GM12878 (cell line): ENCODE data around the gene HBZ. TPM values are rescaled to one million over a fixed set of nuclear protein-coding genes. Genes with fewer than 3 reads are reported as not detected.

Experiments used
- ATAC-seq: fragments of 200-7000 bp; cut with Tn5 transposase; 3 replicates; pipeline ENCODE4 v1.9.1; 2020; ENCODE audit warnings: mild to moderate bottlenecking, moderate library complexity
- BruUV-seq: library from RNA; stranded (reverse); fragments of 400-500 nt; replicated peaks from 2 replicates; lab custom pipeline; 2021; lab: Mats Ljungman, UMichigan
- CTCF ChIA-PET: fragments of 300-600 bp; sonication (Branson Sonifier 250); formaldehyde crosslinking; extraction: SDS; loops from one replicate; lab custom pipeline; 2021; ENCODE audit warnings: inconsistent platforms; lab: Yijun Ruan, JAX
- POLR2A ChIA-PET: fragments of 350-600 bp; formaldehyde crosslinking; extraction: SDS; loops from one replicate; lab custom pipeline; 2021; ENCODE audit warnings: inconsistent platforms; lab: Charles Lee
- RAD21 ChIA-PET: fragments of 300-600 bp; sonication (Branson Sonifier 250); formaldehyde crosslinking; loops from one replicate; lab custom pipeline; 2023; ENCODE audit warnings: antibody characterized with exemption; ENCODE audit not compliant: unreplicated experiment; lab: Charles Lee
- SMC1A ChIA-PET: fragments of 300-600 bp; sonication (Branson Sonifier 250); formaldehyde crosslinking; loops from one replicate; lab custom pipeline; 2023; ENCODE audit not compliant: unreplicated experiment, uncharacterized antibody; lab: Charles Lee
- DNase-seq: peaks from one replicate; pipeline ENCODE4 v3.0.0-alpha.2; 2011; ENCODE audit warnings: low read depth, low spot score
- FAIRE-seq: peaks from 3 replicates; lab custom pipeline; 2011; peaks lifted over from hg19 to GRCh38; lab: Jason Lieb, UNC
- H2AFZ ChIP-seq: 2 replicates; pipeline ENCODE4 v1.6.0; 2011; ENCODE audit warnings: low read depth, low read length, control low read depth; ENCODE audit not compliant: control insufficient read depth
- H3K27ac ChIP-seq: 2 replicates; pipeline ENCODE4 v1.5.1; 2011; ENCODE audit warnings: control low read depth; ENCODE audit not compliant: control insufficient read depth, insufficient read depth
- H3K27me3 ChIP-seq, 2 experiments: replicated peaks in 1 of 2; 2 replicates each; pipeline versions ENCODE4 v1.6.0 to v1.6.1; 2011; ENCODE audit warnings: low read length in 1 of 2; ENCODE audit not compliant: control insufficient read depth in 2 of 2, insufficient read depth in 2 of 2
- H3K36me3 ChIP-seq, 2 experiments: 2 replicates each; pipeline ENCODE4 v1.5.1; 2011; ENCODE audit warnings: low read length in 1 of 2; ENCODE audit not compliant: control insufficient read depth in 2 of 2, insufficient read depth in 2 of 2
- H3K4me1 ChIP-seq: 2 replicates; pipeline ENCODE4 v1.6.1; 2011; ENCODE audit warnings: mild to moderate bottlenecking, low read length, moderate library complexity, mixed read lengths; ENCODE audit not compliant: control insufficient read depth, insufficient read depth
- H3K4me2 ChIP-seq: 2 replicates; pipeline ENCODE4 v1.6.0; 2011; ENCODE audit warnings: control low read depth; ENCODE audit not compliant: control insufficient read depth, insufficient read depth
- H3K4me3 ChIP-seq: fragments of 200-600 bp; sonication (generic); 2 replicates; pipeline ENCODE4 v1.5.1; 2016
- H3K79me2 ChIP-seq: 2 replicates; pipeline ENCODE4 v1.6.0; 2011; ENCODE audit warnings: low read length; ENCODE audit not compliant: control insufficient read depth, insufficient read depth
- H3K9ac ChIP-seq: 2 replicates; pipeline ENCODE4 v1.8.0; 2011; ENCODE audit warnings: low read length, control low read depth, mixed read lengths; ENCODE audit not compliant: control insufficient read depth, insufficient read depth
- H3K9me3 ChIP-seq: replicated peaks from 3 replicates; pipeline ENCODE4 v1.5.1; 2011; ENCODE audit warnings: mild to moderate bottlenecking, low read length; ENCODE audit not compliant: control insufficient read depth, insufficient read depth
- H4K20me1 ChIP-seq: 2 replicates; pipeline ENCODE4 v1.6.0; 2011; ENCODE audit not compliant: control insufficient read depth, insufficient read depth
- ATF7 ChIP-seq: fragments of 450-650 bp; IDR thresholded peaks from 2 replicates; pipeline ENCODE4 v1.6.1; 2016; ENCODE audit warnings: low read depth, mild to moderate bottlenecking
- CHD4 ChIP-seq: fragments of 200-600 bp; sonication (generic); IDR thresholded peaks from 2 replicates; pipeline ENCODE4 v1.6.1; 2016; ENCODE audit warnings: mild to moderate bottlenecking
- MTA2 ChIP-seq: fragments of 450-650 bp; IDR thresholded peaks from 2 replicates; pipeline ENCODE4 v1.6.1; 2016; ENCODE audit warnings: low read depth, mild to moderate bottlenecking, moderate library complexity
- PRDM15 ChIP-seq: fragments of 450-650 bp; formaldehyde crosslinking; IDR thresholded peaks from 2 replicates; pipeline ENCODE4 v1.4.0; 2020; ENCODE audit warnings: mild to moderate bottlenecking, moderate library complexity
- SUPT20H ChIP-seq: IDR thresholded peaks from 2 replicates; pipeline ENCODE4 v1.6.1; 2011; ENCODE audit warnings: low read depth, mild to moderate bottlenecking, low read length, moderate library complexity, borderline replicate concordance; ENCODE audit not compliant: control insufficient read depth
- WGBS: methylation state at CpG from one replicate; pipeline ENCODE4 v1.1.6; 2016; ENCODE audit warnings: low lambda C conversion rate; ENCODE audit not compliant: insufficient replicate concordance, insufficient coverage; ENCODE audit errors: missing lambda C conversion rate; 5-methylcytosine and 5-hydroxymethylcytosine counted together
- in situ Hi-C: fragments of 300-500 bp; cut with MboI; formaldehyde crosslinking; loops from 9 replicates; pipeline ENCODE4 v1.14.3; 2018; ENCODE audit warnings: mixed read lengths
- intact Hi-C: fragments of 100-400 bp; cut with micrococcal nuclease; formaldehyde crosslinking; loops from one replicate; pipeline ENCODE4 v1.14.2; 2022; ENCODE audit not compliant: unreplicated experiment
- polyA plus RNA-seq, 11 experiments: library from polyadenylated mRNA; depleted of rRNA in 4 of 11; unstranded in 6 of 11; stranded (reverse) in 5 of 11; fragments of >200 nt; fragmentation: Nextera tagmentation in 4 of 11; fragmentation: Illumina TruSeq in 1 of 11; extraction: Ambion mirVana in 4 of 11; extraction: Trizol in 1 of 11; gene quantifications; 1 replicate in 1 of 11; 2 replicates in 10 of 11; pipeline versions ENCODE4 v1.2.1 to v1.2.3, GENCODE V29; 2011 to 2016; ENCODE audit warnings: inconsistent platforms in 2 of 11, missing spikeins in 2 of 11, low read depth in 1 of 11
- total RNA-seq, 4 experiments: library from RNA; depleted of rRNA in 3 of 4; stranded (reverse); fragments of >200 nt in 3 of 4; fragmentation: Illumina TruSeq in 1 of 4; extraction: Trizol in 1 of 4; gene quantifications; 2 replicates each; pipeline versions ENCODE4 v1.2.1 to v1.2.3, GENCODE V29; 2013 to 2021

HBZ gene
- total and polyA plus RNA-seq, 10 of the 15 experiments (the other 5 are each of a cell fraction or from before 2014, with no cell fraction given) = 0.49 TPM; not detected in 9

GRCh38 chr16:116015-116414, 36.4 kb upstream of the HBZ start:
- intact Hi-C loops (loop anchor here (2.0 kb wide), 1 partner anchor 65 kb away; the partner anchor contains the start of gene HBQ1), in situ Hi-C loops (no loop called here)
- H2AFZ ChIP-seq = no peak overlapping the region
- no peak for FAIRE-seq
- ATAC-seq = no peak
- H4K20me1 ChIP-seq = no peaks in the 10 kb centered on the region
- H3K9me3 ChIP-seq = no peaks in the 10 kb centered on the region
- H3K4me3 ChIP-seq = no peak overlapping the region
- no peak overlapping the region for H3K27ac ChIP-seq
- H3K4me2 ChIP-seq = no peak overlapping the region
- no peak for DNase-seq
- H3K4me1 ChIP-seq = no peaks in the 10 kb centered on the region
- ChIA-PET CTCF (interaction anchor here (1.2 to 4.9 kb wide), 6 partner anchors 11 to 246 kb away, joined by 3 to 37 read pairs (median 6); no protein-coding TSS in a partner anchor), POLR2A (no interaction called here), RAD21 (interaction anchor here (1.0 kb wide), 1 partner anchor 15 kb away, joined by 3 read pairs; no protein-coding TSS in a partner anchor), SMC1A (interaction anchor here (3.3 kb wide), 1 partner anchor 246 kb away, joined by 12 read pairs; no protein-coding TSS in a partner anchor)
- no peaks in the 10 kb centered on the region for H3K79me2 ChIP-seq
- no TSS peak for BruUV-seq
- H3K36me3 ChIP-seq = peaks cover 12% of the 10 kb centered on the region in 2 experiments; a peak in 3 of 4 replicates
- no peaks in the 10 kb centered on the region for H3K27me3 ChIP-seq
- WGBS = 55% methylated on average over 7 of the region's 7 CpGs
- no peak overlapping the region for H3K9ac ChIP-seq
- TF ChIP-seq MTA2 (no peak), ATF7 (no peak), PRDM15 (no peak), CHD4 (no peak), SUPT20H (no peak)
